IMR-90 (cell line): Measurements from ENCODE around the gene POR.

Experiments
- BHLHE40 ChIP-seq: fragments of 150-350 bp; IDR thresholded peaks from 2 replicates; pipeline ENCODE4 v1.6.1; 2016; ENCODE audit warnings: mild to moderate bottlenecking, low read depth, low read length
- CHD1 ChIP-seq: IDR thresholded peaks from 2 replicates; pipeline ENCODE4 v1.6.1; 2012; ENCODE audit warnings: low read depth, low read length, improper control_type of control experiment
- CTCF ChIP-seq: conservative IDR thresholded peaks from 2 replicates; pipeline ENCODE4 v1.5.1; 2012; ENCODE audit warnings: mild to moderate bottlenecking, low read depth, low read length, improper control_type of control experiment
- FOS ChIP-seq: fragments of 150-350 bp; IDR thresholded peaks from 2 replicates; pipeline ENCODE4 v1.6.1; 2016; ENCODE audit warnings: low read depth, low read length
- MAFK ChIP-seq: IDR thresholded peaks from 2 replicates; pipeline ENCODE4 v1.6.1; 2012; ENCODE audit warnings: low read depth, low read length, improper control_type of control experiment
- MXI1 ChIP-seq: IDR thresholded peaks from 2 replicates; pipeline ENCODE4 v1.6.1; 2012; ENCODE audit warnings: low read depth, mild to moderate bottlenecking, low read length, moderate library complexity, borderline replicate concordance
- POLR2A ChIP-seq: IDR thresholded peaks from 2 replicates; pipeline ENCODE4 v1.6.1; 2012; ENCODE audit warnings: mild to moderate bottlenecking, low read depth, low read length
- RCOR1 ChIP-seq: IDR thresholded peaks from 2 replicates; pipeline ENCODE4 v1.6.1; 2012; ENCODE audit warnings: mild to moderate bottlenecking, low read length, improper control_type of control experiment; ENCODE audit not compliant: insufficient replicate concordance
- SMC3 ChIP-seq: fragments of 150-350 bp; IDR thresholded peaks from 2 replicates; pipeline ENCODE4 v1.6.1; 2016; ENCODE audit warnings: low read depth, mild to moderate bottlenecking, antibody characterized with exemption, low read length, moderate library complexity
- TF ChIP-seq, protein P1 (sequence below): fragments of 150-350 bp; IDR thresholded peaks from 2 replicates; pipeline ENCODE4 v1.6.1; 2017; ENCODE audit warnings: mild to moderate bottlenecking, antibody characterized with exemption, low read length, low read depth

GRCh38 chr7:75986147-75986781 is 71.3 kb downstream of the POR start:
- no peak for TF ChIP-seq CTCF
- no peak for TF ChIP-seq POLR2A
- TF ChIP-seq, protein P1, sequence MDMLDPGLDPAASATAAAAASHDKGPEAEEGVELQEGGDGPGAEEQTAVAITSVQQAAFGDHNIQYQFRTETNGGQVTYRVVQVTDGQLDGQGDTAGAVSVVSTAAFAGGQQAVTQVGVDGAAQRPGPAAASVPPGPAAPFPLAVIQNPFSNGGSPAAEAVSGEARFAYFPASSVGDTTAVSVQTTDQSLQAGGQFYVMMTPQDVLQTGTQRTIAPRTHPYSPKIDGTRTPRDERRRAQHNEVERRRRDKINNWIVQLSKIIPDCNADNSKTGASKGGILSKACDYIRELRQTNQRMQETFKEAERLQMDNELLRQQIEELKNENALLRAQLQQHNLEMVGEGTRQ = no peak
- TF ChIP-seq SMC3 = no peak
- TF ChIP-seq CHD1 = no peak
- TF ChIP-seq MAFK = no peak
- no peak for TF ChIP-seq MXI1
- TF ChIP-seq FOS = no peak
- TF ChIP-seq RCOR1 = no peak
- no peak for TF ChIP-seq BHLHE40
